Measurements from ENCODE around the gene ITPA. TPM values are rescaled to one million over a fixed set of nuclear protein-coding genes. Genes with fewer than 3 reads are reported as not detected.

ITPA gene
- total and polyA plus RNA-seq, 2 of the 8 experiments (the other 6 are each of a cell fraction or from before 2014, with no cell fraction given), result 88.2 to 94.0 TPM

GRCh38 chr20:3231116-3231515, 21.8 kb downstream of the ITPA start:
- H3K4me3 ChIP-seq (ENCODE audit: extremely low read depth in 1 of 4, insufficient read depth in 2 of 4, low read depth in 3 of 4, low read length in 4 of 4), result no peak overlapping the region
- H3K4me1 ChIP-seq (replicated peaks in 1 of 4; ENCODE audit: control insufficient read depth in 3 of 4, insufficient read depth in 4 of 4, low read length in 3 of 4), result no peaks in the 10 kb centered on the region; a peak in 1 of 7 replicates
- ChIA-PET POLR2A (ENCODE audit: partially characterized antibody) (no interaction called here), CTCF (ENCODE audit: partially characterized antibody) (interaction anchor here (1.6 to 2.4 kb wide), 2 partner anchors 17 to 20 kb away, joined by 6 to 7 read pairs; no protein-coding TSS in a partner anchor)
- H3K27me3 ChIP-seq (replicated peaks in 1 of 4; ENCODE audit: control insufficient read depth in 3 of 4, extremely low read depth in 1 of 4, insufficient read depth in 3 of 4, low read length in 3 of 4), result no peaks in the 10 kb centered on the region
- H3K79me2 ChIP-seq (ENCODE audit: control insufficient read depth in 1 of 2, insufficient read depth in 2 of 2, low read length in 2 of 2), result no peaks in the 10 kb centered on the region
- no peak overlapping the region for H4K91ac ChIP-seq (replicated peaks; ENCODE audit: insufficient read length, low read length)
- no peak overlapping the region for H3K4me2 ChIP-seq (ENCODE audit: insufficient read depth in 1 of 2, low read depth in 2 of 2, low read length in 2 of 2)
- 96% methylated on average over 21 of the region's 21 CpGs; no CpG with 5 or more reads in 1 of the 2 experiments for WGBS, 2 experiments (ENCODE audit: extremely low coverage in 1 of 2, insufficient coverage in 1 of 2, insufficient read length in 1 of 2, insufficient replicate concordance in 2 of 2, low coverage in 1 of 2, low lambda C conversion rate in 2 of 2, missing lambda C conversion rate in 1 of 2)
- no peak overlapping the region for H2BK120ac ChIP-seq (replicated peaks; ENCODE audit: low read depth, low read length)
- no peaks in the 10 kb centered on the region for H3K9me3 ChIP-seq (ENCODE audit: insufficient read depth in 2 of 2, low read depth in 1 of 2, low read length in 1 of 2)
- no peak overlapping the region for H2BK15ac ChIP-seq (ENCODE audit: low read length)
- H2AK5ac ChIP-seq (ENCODE audit: low read depth, low read length), result no peak overlapping the region
- DNase-seq (ENCODE audit: low read depth in 1 of 2, low spot score in 2 of 2) (no peak), FAIRE-seq (no peak)
- H3K36me3 ChIP-seq (ENCODE audit: control insufficient read depth in 2 of 4, insufficient read depth in 4 of 4, low read length in 3 of 4), result peaks cover 0 to 8% (median 2%) of the 10 kb centered on the region in 4 experiments; a peak in 3 of 8 replicates
- H3K9ac ChIP-seq (replicated peaks in 1 of 4; ENCODE audit: extremely low read depth in 1 of 4, low read depth in 3 of 4, low read length in 3 of 4), result no peak overlapping the region
- no peak overlapping the region for H3K56ac ChIP-seq (replicated peaks; ENCODE audit: insufficient read length, low read depth, low read length)
- no peak overlapping the region for H4K5ac ChIP-seq (ENCODE audit: insufficient read length, low read depth, low read length)
- H3K4ac ChIP-seq (replicated peaks; ENCODE audit: insufficient read length, low read depth, low read length), result no peak overlapping the region
- no peak overlapping the region for H3K27ac ChIP-seq (ENCODE audit: low read depth, low read length)
- H4K8ac ChIP-seq (ENCODE audit: extremely low read depth, insufficient read depth, low read length), result no peak overlapping the region
- no peaks in the 10 kb centered on the region for H3K23me2 ChIP-seq (ENCODE audit: low read depth, low read length)
- no peak overlapping the region for H2BK12ac ChIP-seq (ENCODE audit: low read depth, low read length)
- peaks cover 0 to 2% of the 10 kb centered on the region in 2 experiments for H4K20me1 ChIP-seq (replicated peaks in 1 of 2; ENCODE audit: control insufficient read depth in 1 of 2, insufficient read depth in 2 of 2, low read length in 2 of 2)
- H3K79me1 ChIP-seq (ENCODE audit: low read depth, low read length), result no peaks in the 10 kb centered on the region; the same call in 1 of the 2 replicates
- H2BK20ac ChIP-seq (ENCODE audit: low read length), result no peak overlapping the region
- no peak overlapping the region for H2BK5ac ChIP-seq (ENCODE audit: low read depth, low read length)
- H3K23ac ChIP-seq (ENCODE audit: insufficient read length), result no peak overlapping the region
- TF ChIP-seq RBBP5 (IDR thresholded peaks at IDR 0.05; ENCODE audit: borderline replicate concordance, low read depth, low read length) (no peak), BACH1 (IDR thresholded peaks at IDR 0.05; ENCODE audit: low read length) (no peak)
- no peak overlapping the region for H3K18ac ChIP-seq (ENCODE audit: extremely low read depth, low read length)
- no peak overlapping the region for H3K14ac ChIP-seq (ENCODE audit: insufficient read length)
- H2AFZ ChIP-seq (ENCODE audit: low read length), result no peak overlapping the region
